UCSD-AML1 (cell line): ENCODE measurements around the gene NFATC3.

Source experiments
- DNase-seq: peaks from one replicate; lab custom pipeline; 2025; ENCODE audit not compliant: unreplicated experiment; lab: John Stamatoyannopoulos, UW

NFATC3 gene

GRCh38 chr16:68267612-68268405, 182.6 kb downstream of the NFATC3 start:
- no peak for DNase-seq

- no peak for DNase-seq
Measured at GRCh38 chr16:68269793-68270192, 184.6 kb downstream of the NFATC3 start.

GRCh38 chr16:68270353-68270752, 185.2 kb downstream of the NFATC3 start:
- DNase-seq = no peak

- no peak for DNase-seq
Measured at GRCh38 chr16:68272507-68273209, 187.5 kb downstream of the NFATC3 start.

GRCh38 chr16:68273459-68273858, 188.3 kb downstream of the NFATC3 start:
- no peak for DNase-seq

- no peak for DNase-seq
Measured at GRCh38 chr16:68273896-68274295, 188.7 kb downstream of the NFATC3 start.

GRCh38 chr16:68274441-68274840, 189.3 kb downstream of the NFATC3 start:
- no peak for DNase-seq

- DNase-seq = no peak
Measured at GRCh38 chr16:68275611-68276191, 190.5 kb downstream of the NFATC3 start.

- DNase-seq = no peak
Measured at GRCh38 chr16:68276223-68276622, 191.1 kb downstream of the NFATC3 start.
